Left kidney (tissue), 8 donors: ENCODE measurements around the gene ZNF774. TPM values are rescaled to one million over a fixed set of nuclear protein-coding genes. Genes with fewer than 3 reads are reported as not detected.
"Not testable (repeated sequence)": the region's sequence is repeated elsewhere in the genome, so short reads cannot be mapped to it uniquely, and the experiment has no call there.

Experiments
- DNase-seq: peaks from one replicate; pipeline ENCODE4 v3.0.0-alpha.2; 2013
- long read RNA-seq, 8 donors: transcript quantifications; one replicate each; lab custom pipeline, GENCODE V29; 2026
- polyA plus RNA-seq: library from polyadenylated mRNA; unstranded; fragments of 120-200 nt; gene quantifications from one replicate; pipeline ENCODE4 v1.2.1, GENCODE V29; 2013; ENCODE audit not compliant: insufficient read length

Gene ZNF774
- 5.4 TPM for polyA plus RNA-seq
- long read RNA-seq, donor 1, partial matches to known transcripts = 0 of 1 reads
- long read RNA-seq, donor 1, other reads (novel, unspliced or antisense) = 0 of 1 reads
- long read RNA-seq, donor 2 = 0 reads
- long read RNA-seq, donor 3, partial matches to known transcripts = 0 of 1 reads
- long read RNA-seq, donor 3, other reads (novel, unspliced or antisense) = 0 of 1 reads
- long read RNA-seq, donor 4 = 0 reads
- long read RNA-seq, donor 5, partial matches to known transcripts = 0 of 1 reads
- long read RNA-seq, donor 5, other reads (novel, unspliced or antisense) = 0 of 1 reads
- long read RNA-seq, donor 6 = 0 reads
- long read RNA-seq, donor 7, partial matches to known transcripts = 6 of 11 reads
- long read RNA-seq, donor 7, other reads (novel, unspliced or antisense) = 0 of 11 reads
- long read RNA-seq, donor 8, partial matches to known transcripts = 0 of 1 reads
- long read RNA-seq, donor 8, other reads (novel, unspliced or antisense) = 0 of 1 reads

DNA sequence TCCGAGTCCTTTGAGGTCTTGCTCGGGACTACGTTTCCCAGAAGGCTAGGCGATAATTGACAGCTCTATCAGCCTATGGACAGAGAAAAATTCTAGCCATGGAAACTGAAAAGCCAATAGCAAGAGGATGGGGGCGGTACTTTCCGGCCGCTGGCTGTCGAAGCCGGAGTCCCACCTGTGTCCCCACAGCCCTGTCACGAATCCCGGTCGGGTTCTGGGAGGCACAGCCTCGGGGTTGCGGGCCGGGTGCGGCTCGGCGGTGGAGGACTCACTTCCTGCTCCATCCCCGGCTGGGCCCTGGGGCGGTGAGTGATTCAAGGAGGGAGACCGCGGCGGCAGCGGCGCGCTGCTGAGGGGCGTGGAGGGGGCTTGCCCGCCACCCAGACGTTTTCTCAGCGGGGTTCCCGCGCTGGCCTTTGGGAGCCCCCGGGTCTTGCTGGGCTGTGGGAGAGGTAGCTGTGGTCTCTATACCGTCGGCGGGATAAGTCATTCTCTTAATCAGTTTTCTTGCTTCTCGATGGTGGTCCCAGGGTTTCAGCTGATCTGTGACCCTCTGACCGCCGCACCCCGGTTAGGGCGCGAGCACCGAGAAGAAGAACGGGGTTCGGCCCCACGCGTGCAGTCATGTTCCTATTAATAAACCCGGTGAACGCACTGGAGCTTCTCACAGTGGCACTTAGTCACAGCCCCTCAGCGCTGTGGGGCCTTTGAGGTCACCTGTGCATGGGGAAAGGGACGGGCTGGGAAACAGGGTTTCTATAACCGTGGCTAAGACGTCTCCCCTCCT, at the start of gene ZNF774:
Gene ZNF774, plus strand, starts transcription at position 178 of the 787 bp plus-strand sequence. CDS start 2,377 bp downstream, outside the sequence.
- peak; percentile 98 for DNase-seq

DNA sequence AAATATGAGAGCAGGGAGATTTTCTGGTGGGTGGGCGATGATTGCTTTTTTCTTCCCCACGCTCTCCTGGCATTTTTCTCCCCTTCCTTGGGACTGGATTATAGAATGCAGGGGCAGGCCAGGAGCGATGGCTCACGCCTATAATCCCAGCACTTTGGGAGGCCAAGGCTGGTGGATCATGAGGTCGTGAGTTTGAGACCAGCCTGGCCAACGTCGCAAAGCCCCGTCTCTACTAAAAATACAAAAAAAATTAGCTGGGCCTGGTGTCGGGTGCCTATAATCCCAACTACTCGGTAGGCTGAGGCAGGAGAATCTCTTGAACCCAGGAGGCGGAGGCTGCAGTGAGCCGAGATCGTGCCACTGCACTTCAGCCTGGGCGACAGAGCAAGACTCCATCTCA, 46.7 kb upstream of the ZNF774 start:
- not testable (repeated sequence) for DNase-seq

DNA sequence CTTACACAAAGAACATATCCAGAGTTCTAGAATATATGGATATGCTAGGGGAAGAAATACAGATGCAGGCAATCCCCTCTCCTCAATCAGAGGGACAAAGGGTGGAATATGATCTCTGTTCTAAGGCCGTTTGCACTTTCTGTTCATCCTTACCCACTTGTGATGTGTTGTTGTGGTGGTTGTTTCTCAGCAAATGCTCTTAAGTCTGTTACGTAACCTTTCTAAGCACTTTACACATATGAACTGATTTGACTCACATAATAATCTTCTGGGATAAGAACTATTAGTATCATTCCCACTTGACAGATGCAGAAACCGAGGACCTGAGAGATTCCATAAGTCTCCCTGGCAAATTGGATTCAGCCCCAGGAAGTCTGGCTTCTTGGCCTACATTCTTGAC, 46.2 kb upstream of the ZNF774 start:
- no peak for DNase-seq

DNA sequence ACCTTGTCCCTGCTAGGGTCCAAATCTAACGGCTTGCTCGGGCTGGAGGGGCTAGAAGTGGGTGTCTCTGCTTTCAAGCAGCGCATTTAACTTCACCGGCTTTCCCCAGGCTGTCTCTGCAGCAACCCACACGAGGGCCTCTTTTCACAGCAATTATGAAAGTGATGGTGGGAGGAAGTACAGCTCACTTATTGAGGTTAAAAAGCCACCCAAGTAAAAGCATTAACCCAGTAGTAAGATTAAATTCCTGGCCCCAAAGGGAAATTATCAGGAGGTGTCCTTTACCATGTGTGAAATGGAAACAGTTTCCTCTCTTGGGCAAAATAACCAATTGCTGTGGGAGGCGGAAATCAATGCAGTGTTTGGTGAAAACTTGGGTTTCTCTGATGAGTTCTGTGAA, 45.5 kb upstream of the ZNF774 start:
- no peak for DNase-seq

DNA sequence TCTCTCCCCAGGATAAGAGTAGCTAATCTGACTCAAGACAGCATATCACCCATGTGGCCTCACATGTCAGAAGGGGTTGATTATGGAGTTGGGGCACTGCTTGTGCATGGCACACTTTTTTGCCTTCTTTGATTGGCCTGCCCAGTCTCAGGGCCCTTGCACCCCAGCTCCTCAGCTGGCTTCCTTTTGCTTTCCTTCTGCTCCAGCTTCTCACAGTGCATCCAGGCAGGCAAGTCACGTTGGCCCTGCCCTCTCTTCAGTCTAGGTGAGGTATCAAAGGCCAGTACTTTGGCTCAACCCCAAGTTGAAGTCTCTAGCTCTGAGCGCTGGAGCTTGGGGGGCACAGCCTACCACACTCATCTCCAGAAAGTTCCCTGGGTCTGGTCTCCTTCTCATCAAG, 44.4 kb upstream of the ZNF774 start:
- DNase-seq = no peak

DNA sequence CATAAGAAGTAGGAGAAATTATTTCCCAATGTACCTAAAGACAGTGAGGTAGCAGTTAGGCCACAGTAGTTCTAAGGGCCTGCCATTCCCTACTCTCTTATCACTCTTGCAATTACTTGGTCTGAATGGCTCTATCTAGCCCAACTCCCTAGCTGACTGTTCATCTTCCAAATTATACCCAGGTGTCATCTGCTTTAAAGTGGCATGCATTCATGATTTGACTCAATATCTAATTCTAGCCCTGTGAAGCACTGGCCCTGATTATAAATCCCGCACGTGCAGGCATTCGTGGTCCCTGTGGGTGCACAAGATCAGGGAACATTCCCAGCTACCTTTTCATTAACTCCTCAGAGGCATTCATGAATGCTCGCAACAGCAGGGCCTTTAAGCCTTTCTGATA, 43.1 kb upstream of the ZNF774 start:
- DNase-seq = no peak

DNA sequence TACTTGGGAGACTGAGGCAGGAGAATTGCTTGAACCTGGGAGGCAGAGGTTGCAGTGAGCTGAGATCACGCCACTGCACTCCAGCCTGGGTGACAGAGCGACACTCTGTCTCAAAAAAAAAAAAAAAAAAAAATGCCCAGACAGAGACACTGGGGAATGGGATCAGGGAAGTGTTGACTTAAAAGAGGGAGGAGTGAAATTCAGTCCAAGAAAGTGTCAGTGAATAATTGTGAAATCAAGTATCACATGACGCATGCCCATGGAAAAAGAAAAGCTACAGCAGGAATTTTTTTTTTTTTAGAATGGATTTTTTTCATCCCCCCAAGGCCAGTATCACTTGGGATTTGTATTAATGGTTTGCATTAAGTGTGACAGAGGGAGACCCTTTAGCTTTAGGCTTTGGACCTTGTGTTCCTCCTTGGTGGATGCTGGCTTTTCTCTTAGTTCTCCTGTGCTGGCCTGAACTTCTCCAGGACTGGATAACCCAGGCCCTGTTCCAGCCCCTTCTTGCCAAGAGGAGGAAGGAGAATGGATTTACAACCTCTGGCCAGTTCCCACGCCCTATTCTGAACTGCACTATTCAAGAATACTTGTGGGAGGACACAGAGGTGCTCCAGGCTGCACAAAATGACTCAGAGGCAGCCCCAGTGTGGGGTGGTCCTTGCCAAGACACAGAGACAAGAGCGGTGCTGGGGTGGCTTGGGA, 36.7 kb upstream of the ZNF774 start:
- DNase-seq = peak; percentile 40

DNA sequence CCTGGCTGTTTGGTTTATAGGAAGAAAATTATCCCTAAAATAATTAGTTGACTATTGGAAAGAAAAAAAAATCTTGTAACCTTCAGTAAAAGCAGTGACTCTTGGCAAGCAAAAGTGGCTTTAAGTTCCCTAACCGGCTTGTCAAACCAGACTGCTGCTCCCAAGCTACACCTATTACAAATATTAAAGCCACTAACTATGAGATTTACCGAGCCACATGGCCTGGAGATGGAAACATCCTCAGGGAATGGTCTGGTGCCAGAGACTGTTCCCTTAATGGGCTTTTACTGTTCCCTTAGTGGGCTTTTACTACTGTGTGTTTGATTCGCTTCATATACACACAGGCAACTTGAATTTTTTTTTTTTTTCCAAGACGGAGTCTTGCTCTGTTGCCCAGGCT, 35.9 kb upstream of the ZNF774 start:
- no peak for DNase-seq

DNA sequence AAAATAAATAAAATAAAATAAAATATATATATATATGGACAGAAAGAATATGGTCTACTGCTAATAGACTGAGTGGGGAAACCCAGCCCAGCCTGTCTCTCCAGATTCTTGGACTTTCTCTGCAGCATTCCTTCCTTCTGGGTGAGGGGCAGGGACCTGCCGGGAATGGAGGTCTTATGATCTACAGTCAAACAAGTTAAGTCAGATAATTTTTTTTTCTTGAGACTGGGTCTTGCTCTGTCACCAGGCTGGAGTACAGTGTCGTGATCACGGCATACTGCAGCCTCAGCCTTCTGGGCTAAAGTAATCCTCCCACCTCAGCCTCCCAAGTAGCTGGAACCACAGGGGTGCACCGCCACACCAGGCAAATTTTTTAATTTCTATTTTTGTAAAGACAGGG, 33.5 kb upstream of the ZNF774 start:
- no peak for DNase-seq

DNA sequence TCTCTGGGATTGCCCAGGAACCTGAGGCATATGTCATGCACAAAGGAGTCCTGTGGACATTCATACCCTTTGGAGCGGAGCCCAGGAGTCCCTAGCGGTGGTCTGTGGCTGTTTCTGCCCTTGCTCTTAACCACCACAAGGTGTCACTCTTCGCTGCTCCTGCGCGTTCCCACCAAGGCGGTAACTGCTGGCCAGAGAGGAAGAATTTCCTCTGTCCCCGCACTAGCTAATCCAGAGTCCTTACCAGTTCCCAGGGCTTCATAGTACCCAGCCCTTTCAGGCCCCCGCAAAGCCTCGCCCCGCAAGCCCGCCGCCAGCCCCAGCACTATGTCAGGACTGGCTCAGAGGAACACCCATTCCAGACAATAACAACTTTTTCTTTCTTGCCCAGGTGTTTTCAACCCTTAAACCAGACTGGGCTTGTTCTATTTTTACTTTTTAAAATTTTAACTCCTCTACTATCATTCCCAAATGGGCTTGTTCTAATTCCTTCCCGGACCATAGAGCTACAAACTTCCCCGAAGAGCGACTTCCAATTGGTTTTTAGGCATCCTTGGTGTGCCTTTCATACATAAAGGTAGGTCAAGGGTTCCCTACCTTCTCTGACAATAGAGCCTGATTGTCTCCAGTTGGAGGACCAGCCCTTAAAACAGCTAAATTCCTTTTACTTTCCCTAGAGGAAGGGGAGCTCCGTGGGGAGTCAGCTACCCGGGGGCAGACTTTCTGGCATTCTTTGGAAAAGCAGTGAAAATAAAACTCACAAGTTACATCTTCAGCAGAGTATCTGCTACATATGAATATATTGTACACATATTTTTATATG, 31.8 kb upstream of the ZNF774 start:
- peak; percentile 92 for DNase-seq

DNA sequence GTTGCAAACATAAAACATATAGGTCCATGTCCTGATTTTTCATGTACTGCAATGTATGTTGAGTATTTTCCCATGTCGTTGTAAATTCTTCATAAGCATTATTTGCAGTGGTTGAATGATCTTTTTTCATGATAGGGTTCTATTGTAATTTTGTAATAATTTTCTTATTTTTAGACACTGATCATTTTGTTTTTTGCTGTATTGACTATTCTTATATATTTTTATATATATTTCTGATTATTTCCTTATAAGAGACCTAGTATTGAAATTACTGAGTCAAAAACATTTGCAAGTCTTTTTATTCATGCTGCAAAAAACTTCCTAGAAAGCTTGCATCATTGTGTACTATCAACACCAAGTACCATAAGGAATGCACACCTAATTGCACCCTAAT, 31.2 kb upstream of the ZNF774 start:
- no peak for DNase-seq

DNA sequence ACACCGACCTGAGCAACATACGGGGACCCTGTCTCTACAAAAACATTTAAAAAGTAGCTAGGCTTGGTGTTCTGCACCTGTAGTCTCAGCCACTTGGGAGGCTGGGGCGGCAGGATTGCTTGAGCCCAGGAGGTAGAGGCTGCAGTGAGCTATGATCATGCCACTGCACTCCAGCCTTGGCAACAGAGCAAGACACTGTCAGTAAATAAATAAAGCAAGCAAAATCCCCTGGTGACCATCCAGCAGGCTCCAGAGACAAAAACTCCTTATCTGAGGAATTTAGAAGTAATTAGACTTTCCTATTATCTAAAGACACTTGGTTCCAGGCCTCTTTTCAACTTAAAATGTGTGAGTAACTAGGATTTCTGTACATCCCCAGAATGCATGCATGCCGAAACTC, 29.5 kb upstream of the ZNF774 start:
- DNase-seq = no peak

DNA sequence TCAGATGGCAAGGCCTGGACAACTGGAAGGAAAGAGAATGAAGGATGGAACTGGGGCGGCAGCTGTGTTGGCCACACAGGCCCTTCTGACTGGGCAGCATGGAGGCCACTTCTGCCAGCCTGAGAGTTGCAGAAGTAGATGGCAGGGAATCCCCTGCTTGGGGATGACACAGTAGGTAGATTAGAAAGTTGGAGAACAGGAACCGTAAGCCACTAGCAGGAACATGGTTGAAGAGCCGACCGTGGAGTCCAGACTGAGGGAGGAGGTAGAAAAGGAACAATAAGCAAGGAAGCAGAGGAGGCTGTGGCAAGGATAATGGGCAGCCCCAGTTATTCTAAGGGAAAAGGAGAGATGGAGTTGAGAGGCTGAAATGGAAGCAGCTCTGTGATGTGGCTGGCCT, 26.4 kb upstream of the ZNF774 start:
- no peak for DNase-seq

DNA sequence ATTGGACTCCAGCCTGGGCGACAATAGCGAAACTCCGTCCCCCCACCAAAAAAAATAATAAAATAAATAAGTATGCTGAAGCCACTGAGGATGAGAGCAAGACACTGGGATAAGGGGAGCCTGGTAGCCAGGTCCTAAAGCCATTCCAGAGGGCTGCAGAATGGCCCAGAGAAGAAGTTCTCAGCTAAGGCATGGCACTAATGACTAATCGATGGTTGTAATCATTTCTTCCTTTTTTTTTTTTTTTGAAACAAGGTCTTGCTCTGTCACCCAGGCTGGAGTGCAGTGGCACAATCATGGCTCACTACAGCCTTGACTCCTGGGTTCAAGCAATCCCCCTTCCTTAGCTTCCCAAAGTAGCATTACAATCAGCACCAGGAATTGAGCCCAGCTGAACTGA, 25.6 kb upstream of the ZNF774 start:
- DNase-seq = no peak

DNA sequence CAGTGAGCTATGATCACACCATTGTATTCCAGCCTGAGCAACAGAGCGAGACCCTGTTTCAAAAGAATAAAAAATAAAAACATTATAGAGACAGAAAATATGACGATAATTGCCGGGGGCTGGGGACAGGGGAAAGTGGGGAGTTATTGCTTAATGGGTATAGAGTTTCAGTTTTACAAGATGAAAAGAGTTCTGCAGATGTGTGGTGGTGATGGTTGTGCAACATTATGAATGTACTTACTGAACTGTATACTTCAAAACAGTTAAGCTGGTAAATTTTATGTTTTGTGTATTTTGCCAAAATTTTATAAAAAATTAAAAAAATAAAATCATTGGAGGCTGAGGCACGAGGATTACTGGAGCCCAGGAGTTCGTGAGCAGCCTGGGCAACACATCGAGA, 24.8 kb upstream of the ZNF774 start:
- DNase-seq = no peak

DNA sequence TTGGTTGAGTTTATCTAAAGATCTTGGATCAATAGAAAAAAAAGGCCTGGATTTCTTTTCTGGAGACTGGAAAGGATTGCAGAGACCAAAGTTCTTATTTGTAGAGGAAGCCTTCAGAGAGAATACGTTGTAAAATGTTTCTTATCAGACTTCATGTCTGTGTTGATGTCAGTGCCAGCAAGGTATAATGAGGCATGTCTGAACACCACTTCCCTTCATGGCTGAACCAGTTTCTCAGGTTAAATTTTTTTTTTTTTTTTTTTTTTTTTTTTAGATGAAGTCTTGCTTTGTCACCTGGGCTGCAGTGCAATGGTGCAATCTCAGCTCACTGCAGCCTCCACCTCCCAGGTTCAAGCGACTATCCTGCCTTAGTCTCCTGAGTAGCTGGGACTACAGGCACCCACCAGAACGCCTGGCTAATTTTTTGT, 17.8 kb upstream of the ZNF774 start:
- DNase-seq = no peak

DNA sequence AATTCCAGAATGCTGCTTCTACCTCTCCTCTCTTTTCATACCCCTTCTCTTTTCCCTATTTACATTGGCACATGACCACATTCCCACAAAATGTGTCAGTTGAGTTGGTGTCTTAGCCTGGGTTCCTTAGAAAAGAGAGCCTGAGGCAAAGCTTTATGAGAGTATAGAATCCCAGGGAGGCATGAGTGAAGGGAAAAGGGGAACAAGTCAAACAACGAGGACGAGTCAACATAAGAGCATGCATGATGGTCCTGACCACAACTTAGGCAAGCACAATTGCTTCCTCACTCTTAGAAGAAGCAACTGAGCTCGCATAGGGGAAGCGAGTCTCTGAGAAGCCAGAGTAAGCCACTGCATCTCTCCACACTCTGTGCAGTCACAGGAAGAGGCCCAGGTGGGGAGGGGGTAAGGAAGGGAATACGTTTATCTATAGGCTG, 15.4 kb upstream of the ZNF774 start:
- DNase-seq = no peak

DNA sequence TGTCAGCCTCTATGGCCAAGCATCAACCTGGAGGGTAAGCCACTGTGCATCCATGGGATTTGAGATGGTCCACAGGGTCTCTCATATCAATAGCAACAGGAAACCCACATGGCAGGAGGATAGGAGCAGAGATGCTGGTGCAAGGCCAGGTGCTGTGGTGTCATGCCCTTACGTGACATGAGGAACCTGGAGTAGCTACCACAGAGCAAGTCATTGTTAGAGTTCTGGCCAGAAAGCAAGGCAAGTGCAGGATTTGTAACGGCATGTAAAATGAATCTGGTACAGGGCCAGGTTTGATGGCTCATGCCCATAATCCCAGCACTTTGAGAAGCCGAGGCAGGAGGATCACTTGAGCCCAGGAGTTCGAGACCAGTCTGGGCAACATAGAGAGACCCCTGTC, 14.8 kb upstream of the ZNF774 start:
- no peak for DNase-seq

DNA sequence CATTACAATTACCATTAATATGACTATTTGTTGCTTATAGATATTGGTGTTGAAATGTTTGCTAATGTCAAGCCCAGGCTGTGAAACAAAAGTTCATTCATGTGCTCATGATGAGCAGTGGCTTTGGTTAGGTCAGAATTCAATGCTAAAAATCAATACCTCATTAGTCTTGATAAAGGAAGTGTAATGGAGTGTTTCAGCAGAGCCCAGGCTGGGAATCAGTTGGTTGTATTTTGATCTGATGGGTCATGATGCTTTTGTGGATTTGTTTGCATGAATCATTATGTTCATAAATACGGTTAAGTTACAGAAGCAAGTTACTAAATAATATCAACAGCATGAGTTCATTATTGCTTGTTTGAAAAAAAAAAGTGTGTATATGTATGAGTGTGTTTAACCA, 13.6 kb upstream of the ZNF774 start:
- DNase-seq = no peak

DNA sequence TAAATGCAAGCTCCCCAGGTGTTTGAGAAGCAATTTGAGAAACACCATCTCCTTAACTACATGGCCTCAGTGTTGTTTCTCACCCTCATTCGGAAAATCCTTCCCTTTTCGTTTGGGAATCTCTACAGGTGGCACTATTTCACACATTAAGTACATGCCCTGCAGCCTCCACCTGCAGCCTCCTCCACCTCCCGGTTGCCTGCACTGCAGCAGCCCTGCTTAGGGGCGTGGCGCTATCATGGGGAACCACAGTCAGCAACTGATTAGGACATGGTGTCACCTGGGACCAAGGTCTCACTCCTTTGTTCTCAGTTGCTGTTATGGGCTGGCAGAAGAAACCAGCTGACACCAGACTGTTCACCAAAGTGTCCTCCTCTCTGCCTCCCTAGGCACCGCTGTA, 11.7 kb upstream of the ZNF774 start:
- DNase-seq = no peak

DNA sequence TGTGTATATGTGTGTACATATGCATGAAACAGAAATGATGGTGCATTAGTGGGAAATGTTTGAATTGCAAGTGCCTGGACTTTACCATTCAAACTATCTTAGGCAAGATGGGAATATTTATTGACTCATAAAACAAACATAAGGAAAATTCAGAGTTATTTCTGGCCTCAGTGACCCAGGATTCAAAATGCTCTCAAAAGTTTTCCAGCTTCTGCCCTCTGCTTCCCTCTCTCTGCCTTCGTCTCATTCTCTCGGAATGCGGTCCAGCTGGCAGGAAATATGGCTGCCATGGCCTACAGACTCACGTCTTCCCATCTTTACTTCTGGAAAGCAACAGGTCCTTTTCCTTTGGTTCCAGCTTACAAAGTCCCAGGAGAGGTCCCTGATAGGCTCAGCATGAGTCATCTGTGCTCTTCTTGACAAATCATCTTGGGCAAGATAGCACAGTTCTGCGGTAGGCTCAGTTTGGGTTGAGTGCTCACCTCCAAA, 8.7 kb upstream of the ZNF774 start:
- DNase-seq = no peak

DNA sequence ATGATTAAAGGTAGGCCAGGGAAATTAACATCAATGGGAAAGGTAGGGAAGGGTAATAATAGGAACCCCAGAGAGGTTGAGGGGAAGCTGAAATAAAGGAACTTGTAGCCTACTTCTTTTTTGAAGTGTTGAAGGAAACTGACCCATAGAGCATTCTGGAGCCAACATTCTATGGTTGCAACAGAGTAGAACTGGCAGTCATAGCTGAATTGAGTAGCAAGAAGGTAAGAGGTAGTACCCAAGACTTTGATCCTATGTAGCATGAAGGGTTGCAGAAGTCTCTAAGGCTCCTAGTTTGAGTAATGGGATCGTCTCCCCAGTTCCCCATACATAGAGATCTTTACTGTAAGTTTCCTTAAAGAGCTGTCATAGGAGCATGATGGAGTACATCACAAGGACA, 7.4 kb upstream of the ZNF774 start:
- DNase-seq = no peak
